Right lobe of liver (tissue), 6 donors: ENCODE measurements around the gene HABP4. TPM values are rescaled to one million over a fixed set of nuclear protein-coding genes. Genes with fewer than 3 reads are reported as not detected.
A peak's percentile ranks its signal among the peaks of the same experiment; 100 is the strongest.

Experiments used
- ATAC-seq, 4 donors: fragments of 200-7000 bp; cut with Tn5 transposase; one replicate each; pipeline ENCODE4 v1.9.1; 2020; ENCODE audit warnings: mild to moderate bottlenecking in 4 of 4, moderate library complexity in 4 of 4
- DNase-seq, 3 donors: peaks; one replicate each; pipeline ENCODE4 v3.0.0-alpha.2; 2020
- H3K27ac ChIP-seq, 3 donors: fragments of 200-600 bp; one replicate each; pipeline ENCODE4 v1.8.0; 2022
- H3K27me3 ChIP-seq, 2 donors: fragments of 200-600 bp; one replicate each; pipeline ENCODE4 v1.8.0; 2022
- H3K36me3 ChIP-seq, 4 donors: fragments of 200-600 bp; sonication (generic) in 1 of 4; one replicate each; pipeline versions ENCODE4 v1.5.1 to v1.8.0; 2017 to 2022; ENCODE audit warnings: control low read depth in 1 of 4
- H3K4me1 ChIP-seq, 4 donors: fragments of 200-600 bp; sonication (generic) in 1 of 4; one replicate each; pipeline versions ENCODE4 v1.5.1 to v1.8.0; 2017 to 2022; ENCODE audit warnings: control low read depth in 1 of 4
- H3K4me3 ChIP-seq, 3 donors: fragments of 200-600 bp; one replicate each; pipeline ENCODE4 v1.8.0; 2022
- H3K9me3 ChIP-seq, 4 donors: fragments of 200-600 bp; sonication (generic) in 1 of 4; one replicate each; pipeline versions ENCODE4 v1.5.1 to v1.8.0; 2017 to 2022; ENCODE audit warnings: control low read depth in 1 of 4
- POLR2A ChIP-seq: fragments of 450-650 bp; IDR thresholded peaks from one replicate; pipeline ENCODE4 v1.6.1; 2017; ENCODE audit warnings: antibody characterized with exemption, mild to moderate bottlenecking
- WGBS: methylation state at CpG from one replicate; pipeline ENCODE4 v1.1.6; 2018; ENCODE audit warnings: low coverage, low lambda C conversion rate; ENCODE audit not compliant: insufficient coverage; ENCODE audit errors: missing lambda C conversion rate; 5-methylcytosine and 5-hydroxymethylcytosine counted together
- intact Hi-C, 2 donors: fragments of 100-400 bp; cut with DNase I; formaldehyde crosslinking; loops; one replicate each; pipeline versions ENCODE4 v1.11.2 to v1.14.1; 2022
- total RNA-seq, 6 experiments: library from RNA; depleted of rRNA in 2 of 6; stranded (reverse); fragments of >200 nt in 2 of 6; fragmentation: NEBNext Ultra II Directional in 3 of 6; extraction: Animal tissue kit (Norgen Biotek cat#: 25700) in 3 of 6; gene quantifications; one replicate each; pipeline versions ENCODE4 v1.1.0 to v1.2.4, GENCODE V29; 2016 to 2023
- TF ChIP-seq, protein P1 (sequence below), 4 donors: fragments of 200-600 bp in 3 of 4; fragments of 450-650 bp in 1 of 4; IDR thresholded peaks; one replicate each; pipeline versions ENCODE4 v1.5.1 to v1.8.0; 2016 to 2022; ENCODE audit warnings: antibody characterized with exemption in 4 of 4, mild to moderate bottlenecking in 2 of 4
- donor health status: DM: no; HTN: yes; CAD: no.
- donor health status: DM: no; HTN: no; CAD: no.
- donor health status: DM: no; HTN: no; CAD: no.
- donor health status: DM: no; HTN: yes; CAD: no.
- donor health status: DM: no; HTN: yes; CAD: no.

HABP4 gene
- total RNA-seq, 6 experiments from 2014 or later = 1.4 to 6.2 (median 4.7) TPM

DNA sequence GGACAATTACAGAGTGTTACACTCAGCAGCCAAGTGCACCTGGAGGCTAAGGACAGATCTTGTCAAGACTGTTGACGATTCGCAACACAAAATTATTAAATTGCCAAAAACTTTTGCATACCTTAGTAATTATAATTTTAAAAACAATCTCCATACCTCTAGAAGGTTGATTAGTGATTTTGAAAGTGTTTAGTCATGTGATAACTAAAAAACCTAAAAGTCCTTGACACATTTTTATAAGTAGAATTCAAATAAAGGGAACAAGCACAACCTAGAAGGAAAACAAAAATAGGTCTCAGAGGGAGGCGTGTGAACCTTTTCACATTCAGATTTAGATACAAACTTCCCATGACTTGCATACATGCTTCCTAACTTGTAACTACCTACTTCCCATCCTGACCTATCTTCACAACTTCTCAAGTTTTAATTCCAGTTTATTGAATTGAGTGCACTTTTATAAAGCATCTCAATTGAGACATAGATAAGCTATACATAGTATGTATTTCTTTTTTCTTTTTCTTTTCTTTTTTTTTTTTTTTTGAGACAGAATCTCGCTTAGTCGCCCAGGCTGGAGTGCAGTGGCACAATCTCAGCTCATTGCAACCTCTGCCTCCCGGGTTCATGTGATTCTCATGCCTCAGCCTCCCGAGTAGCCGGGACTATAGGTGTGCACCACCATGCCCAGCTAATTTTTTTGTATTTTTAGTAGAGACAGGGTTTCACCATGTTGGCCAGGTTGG, 37.6 kb upstream of the HABP4 start:
- no peak for TF ChIP-seq POLR2A
- TF ChIP-seq, protein P1, sequence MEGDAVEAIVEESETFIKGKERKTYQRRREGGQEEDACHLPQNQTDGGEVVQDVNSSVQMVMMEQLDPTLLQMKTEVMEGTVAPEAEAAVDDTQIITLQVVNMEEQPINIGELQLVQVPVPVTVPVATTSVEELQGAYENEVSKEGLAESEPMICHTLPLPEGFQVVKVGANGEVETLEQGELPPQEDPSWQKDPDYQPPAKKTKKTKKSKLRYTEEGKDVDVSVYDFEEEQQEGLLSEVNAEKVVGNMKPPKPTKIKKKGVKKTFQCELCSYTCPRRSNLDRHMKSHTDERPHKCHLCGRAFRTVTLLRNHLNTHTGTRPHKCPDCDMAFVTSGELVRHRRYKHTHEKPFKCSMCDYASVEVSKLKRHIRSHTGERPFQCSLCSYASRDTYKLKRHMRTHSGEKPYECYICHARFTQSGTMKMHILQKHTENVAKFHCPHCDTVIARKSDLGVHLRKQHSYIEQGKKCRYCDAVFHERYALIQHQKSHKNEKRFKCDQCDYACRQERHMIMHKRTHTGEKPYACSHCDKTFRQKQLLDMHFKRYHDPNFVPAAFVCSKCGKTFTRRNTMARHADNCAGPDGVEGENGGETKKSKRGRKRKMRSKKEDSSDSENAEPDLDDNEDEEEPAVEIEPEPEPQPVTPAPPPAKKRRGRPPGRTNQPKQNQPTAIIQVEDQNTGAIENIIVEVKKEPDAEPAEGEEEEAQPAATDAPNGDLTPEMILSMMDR (IDR thresholded peaks at IDR 0.05) = no peak
- no peak for ATAC-seq
- Histone ChIP-seq H3K4me1 (peaks cover 0 to 8% (median 3%) of the 10 kb centered on the region in 4 donors), H3K4me3 (no peak overlapping the region), H3K9me3 (no peaks in the 10 kb centered on the region), H3K27ac (no peak overlapping the region), H3K27me3 (no peaks in the 10 kb centered on the region), H3K36me3 (no peaks in the 10 kb centered on the region)
- 84% methylated on average over 3 of the region's 8 CpGs for WGBS
- intact Hi-C loops = loop anchor here in 1 of 2 donors (10.0 kb wide), 1 partner anchor 88 kb away; no protein-coding TSS in a partner anchor
- no peak for DNase-seq

DNA sequence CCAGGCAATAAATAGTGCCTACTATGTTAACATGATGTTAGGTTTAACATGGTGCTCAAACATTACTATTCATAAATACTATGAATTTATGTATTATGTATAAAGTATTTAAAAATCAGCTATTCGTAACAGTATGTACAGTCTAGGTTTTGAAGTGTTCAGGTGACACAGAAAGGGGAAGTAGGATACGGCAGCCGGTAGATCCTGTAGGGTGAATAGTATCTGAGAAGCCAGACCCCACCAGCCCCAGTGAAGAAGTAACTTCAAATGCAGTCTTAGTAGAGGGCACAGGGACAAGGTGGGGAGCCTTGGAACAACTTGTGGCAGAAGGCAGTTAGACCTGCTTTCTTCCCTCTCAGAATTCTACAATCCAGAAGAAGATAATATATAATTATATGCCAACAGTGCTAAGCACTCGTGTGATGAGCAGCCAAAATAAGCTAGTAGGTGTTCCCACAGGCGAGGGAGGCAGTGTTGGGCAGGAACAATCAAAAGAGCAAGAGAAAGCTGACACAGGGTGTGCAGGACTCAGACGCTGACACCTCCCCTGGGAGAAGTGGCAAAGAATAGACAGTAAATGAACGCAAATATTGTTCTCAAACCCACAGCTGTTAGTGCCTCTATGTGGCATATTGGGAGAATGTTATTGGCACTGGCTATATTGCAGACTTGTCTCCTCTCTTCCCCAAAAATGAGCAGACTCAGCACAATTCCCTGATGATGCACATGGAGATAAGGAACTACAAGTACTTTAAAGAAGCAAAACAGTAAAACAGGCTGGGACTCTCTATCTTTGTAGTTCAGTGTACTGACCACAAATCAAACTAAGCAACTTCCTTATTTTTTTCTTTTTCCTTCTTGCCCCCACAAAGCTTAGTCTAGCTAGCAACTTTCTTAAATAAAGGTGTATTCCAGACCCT, 36.4 kb upstream of the HABP4 start:
- no peaks in the 10 kb centered on the region for H3K27me3 ChIP-seq
- no peak overlapping the region for H3K4me3 ChIP-seq
- peak overlapping the region in 1 of 3 donors; percentile 40 for H3K27ac ChIP-seq
- H3K9me3 ChIP-seq = no peaks in the 10 kb centered on the region
- WGBS = 37% methylated on average over 7 of the region's 7 CpGs
- DNase-seq (no peak), ATAC-seq (peak in 1 of 4 donors; percentile 2)
- intact Hi-C loops = loop anchor here in 1 of 2 donors (10.0 kb wide), 1 partner anchor 89 kb away; no protein-coding TSS in a partner anchor
- no peaks in the 10 kb centered on the region for H3K36me3 ChIP-seq
- no peak for TF ChIP-seq POLR2A
- peaks cover 0 to 8% (median 3%) of the 10 kb centered on the region in 4 donors for H3K4me1 ChIP-seq

DNA sequence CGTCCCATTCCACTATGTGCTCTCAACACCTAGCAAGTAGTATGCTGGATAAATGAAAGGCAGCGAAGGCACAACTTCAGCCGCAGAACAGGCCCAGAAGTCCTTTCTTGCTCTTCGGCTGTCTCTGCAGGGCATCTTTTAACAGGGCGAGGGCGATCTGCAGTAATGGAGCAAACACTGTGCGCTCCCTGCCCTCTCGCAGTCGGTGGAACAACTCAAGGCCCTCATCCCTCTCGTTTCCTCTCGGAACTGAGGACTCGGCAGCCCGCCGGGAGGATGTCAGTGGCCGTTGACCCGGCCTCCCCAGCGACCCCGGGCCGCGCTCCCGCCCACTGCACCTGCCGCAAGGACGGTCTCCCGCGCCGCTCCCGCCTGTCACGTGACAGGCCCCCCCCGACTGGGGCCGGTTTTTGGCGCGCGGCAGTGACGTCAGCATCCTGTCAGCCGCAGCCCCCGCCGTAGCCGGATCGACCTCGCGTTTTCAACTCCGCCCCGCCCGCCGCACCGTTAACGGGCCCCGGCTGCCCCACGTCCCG, 32.9 kb upstream of the HABP4 start:
- DNase-seq (peak; percentile 92 to 95 (median 94)), ATAC-seq (peak; percentile 29 to 61 (median 35))
- peak overlapping the region; percentile 58 to 81 (median 66) for H3K27ac ChIP-seq
- peaks cover 0 to 27% (median 15%) of the 10 kb centered on the region in 4 donors for H3K4me1 ChIP-seq
- WGBS = 0% methylated on average over 11 of the region's 50 CpGs
- H3K27me3 ChIP-seq = no peaks in the 10 kb centered on the region
- H3K4me3 ChIP-seq = peak overlapping the region; percentile 64 to 88 (median 84)
- no peaks in the 10 kb centered on the region for H3K36me3 ChIP-seq
- intact Hi-C loops = loop anchor here in 1 of 2 donors (10.0 kb wide), 1 partner anchor 92 kb away; no protein-coding TSS in a partner anchor
- TF ChIP-seq POLR2A = peak; percentile 86
- TF ChIP-seq, protein P1 (IDR thresholded peaks at IDR 0.05) = peak in 1 of 4 donors; percentile 8
- H3K9me3 ChIP-seq = no peaks in the 10 kb centered on the region

DNA sequence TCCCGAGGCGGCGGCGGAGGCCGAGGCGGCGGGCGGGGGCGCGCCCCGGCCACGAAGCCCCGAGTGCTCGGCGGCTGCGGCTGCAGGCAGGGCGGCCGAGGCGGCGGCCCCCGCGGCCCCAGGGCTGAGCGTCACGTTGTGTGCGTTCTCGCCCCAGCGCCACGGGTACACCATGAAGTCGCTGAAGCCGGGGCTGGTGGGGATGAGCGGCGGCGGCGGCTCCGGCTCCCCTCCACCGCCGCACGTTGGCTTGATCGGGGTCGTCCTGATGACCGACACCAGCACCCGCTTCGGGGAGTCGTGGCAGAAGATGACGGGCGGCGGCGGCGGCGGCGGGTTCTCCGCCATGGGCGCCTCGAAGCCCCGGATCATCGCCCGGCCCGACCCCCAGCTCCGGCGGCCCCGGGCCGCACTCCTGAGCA, 32.3 kb upstream of the HABP4 start:
- H3K27me3 ChIP-seq = no peaks in the 10 kb centered on the region
- no peaks in the 10 kb centered on the region for H3K9me3 ChIP-seq
- peak overlapping the region; percentile 64 to 88 (median 84) for H3K4me3 ChIP-seq
- intact Hi-C loops = loop anchor here in 1 of 2 donors (10.0 kb wide), 1 partner anchor 93 kb away; no protein-coding TSS in a partner anchor
- WGBS = 0% methylated on average over 2 of the region's 62 CpGs
- TF ChIP-seq, protein P1 (IDR thresholded peaks at IDR 0.05) = no peak
- TF ChIP-seq POLR2A = no peak
- H3K27ac ChIP-seq = peak overlapping the region; percentile 58 to 81 (median 66)
- peaks cover 0 to 27% (median 15%) of the 10 kb centered on the region in 4 donors for H3K4me1 ChIP-seq
- ATAC-seq (no peak), DNase-seq (peak in 2 of 3 donors; percentile 55 to 59)
- no peaks in the 10 kb centered on the region for H3K36me3 ChIP-seq
